ENCODE results near the gene GSC2.

DNA sequence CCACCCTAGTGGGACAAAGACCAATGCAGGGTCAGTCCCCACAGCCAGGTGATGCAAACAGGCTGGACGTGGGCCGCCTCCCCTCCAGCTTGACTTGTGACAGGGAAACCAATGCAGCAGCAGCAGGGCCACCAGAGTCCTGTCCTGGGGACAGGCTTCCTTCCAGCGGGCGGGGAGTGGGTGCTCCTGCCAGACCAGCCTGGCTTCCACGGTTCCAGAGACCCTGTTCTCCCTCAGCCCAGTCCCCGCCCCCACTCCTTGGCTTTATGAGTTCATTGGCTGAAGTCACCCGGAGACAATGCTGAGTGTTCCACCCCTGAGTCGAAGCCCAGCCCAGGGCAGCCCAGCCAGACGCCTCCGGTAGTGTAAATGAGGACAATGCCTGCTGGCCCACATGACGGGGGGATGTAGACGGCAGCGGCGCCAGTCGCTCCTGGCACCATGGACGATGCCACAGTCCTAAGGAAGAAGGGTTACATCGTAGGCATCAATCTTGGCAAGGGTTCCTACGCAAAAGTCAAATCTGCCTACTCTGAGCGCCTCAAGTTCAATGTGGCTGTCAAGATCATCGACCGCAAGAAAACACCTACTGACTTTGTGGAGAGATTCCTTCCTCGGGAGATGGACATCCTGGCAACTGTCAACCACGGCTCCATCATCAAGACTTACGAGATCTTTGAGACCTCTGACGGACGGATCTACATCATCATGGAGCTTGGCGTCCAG is 19.0 kb downstream of the GSC2 start, which contains the start of gene TSSK2:
- TF ChIP-seq, protein P1, sequence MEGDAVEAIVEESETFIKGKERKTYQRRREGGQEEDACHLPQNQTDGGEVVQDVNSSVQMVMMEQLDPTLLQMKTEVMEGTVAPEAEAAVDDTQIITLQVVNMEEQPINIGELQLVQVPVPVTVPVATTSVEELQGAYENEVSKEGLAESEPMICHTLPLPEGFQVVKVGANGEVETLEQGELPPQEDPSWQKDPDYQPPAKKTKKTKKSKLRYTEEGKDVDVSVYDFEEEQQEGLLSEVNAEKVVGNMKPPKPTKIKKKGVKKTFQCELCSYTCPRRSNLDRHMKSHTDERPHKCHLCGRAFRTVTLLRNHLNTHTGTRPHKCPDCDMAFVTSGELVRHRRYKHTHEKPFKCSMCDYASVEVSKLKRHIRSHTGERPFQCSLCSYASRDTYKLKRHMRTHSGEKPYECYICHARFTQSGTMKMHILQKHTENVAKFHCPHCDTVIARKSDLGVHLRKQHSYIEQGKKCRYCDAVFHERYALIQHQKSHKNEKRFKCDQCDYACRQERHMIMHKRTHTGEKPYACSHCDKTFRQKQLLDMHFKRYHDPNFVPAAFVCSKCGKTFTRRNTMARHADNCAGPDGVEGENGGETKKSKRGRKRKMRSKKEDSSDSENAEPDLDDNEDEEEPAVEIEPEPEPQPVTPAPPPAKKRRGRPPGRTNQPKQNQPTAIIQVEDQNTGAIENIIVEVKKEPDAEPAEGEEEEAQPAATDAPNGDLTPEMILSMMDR (conservative IDR thresholded peaks at IDR 0.05; ENCODE audit: low read depth, low read length) = no peak
- no peak for TF ChIP-seq FOS (IDR thresholded peaks at IDR 0.05; ENCODE audit: low read depth, low read length)
- no peak for TF ChIP-seq POLR2A (IDR thresholded peaks at IDR 0.05; ENCODE audit: low read depth, low read length)
- TF ChIP-seq RFX5 (IDR thresholded peaks at IDR 0.05; ENCODE audit: low read depth, low read length) = no peak
- TF ChIP-seq CEBPB (IDR thresholded peaks at IDR 0.05; ENCODE audit: low read depth, low read length) = no peak
- TF ChIP-seq, protein P2, sequence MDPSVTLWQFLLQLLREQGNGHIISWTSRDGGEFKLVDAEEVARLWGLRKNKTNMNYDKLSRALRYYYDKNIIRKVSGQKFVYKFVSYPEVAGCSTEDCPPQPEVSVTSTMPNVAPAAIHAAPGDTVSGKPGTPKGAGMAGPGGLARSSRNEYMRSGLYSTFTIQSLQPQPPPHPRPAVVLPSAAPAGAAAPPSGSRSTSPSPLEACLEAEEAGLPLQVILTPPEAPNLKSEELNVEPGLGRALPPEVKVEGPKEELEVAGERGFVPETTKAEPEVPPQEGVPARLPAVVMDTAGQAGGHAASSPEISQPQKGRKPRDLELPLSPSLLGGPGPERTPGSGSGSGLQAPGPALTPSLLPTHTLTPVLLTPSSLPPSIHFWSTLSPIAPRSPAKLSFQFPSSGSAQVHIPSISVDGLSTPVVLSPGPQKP (IDR thresholded peaks at IDR 0.05; ENCODE audit: borderline replicate concordance, low read depth, low read length) = no peak
- TF ChIP-seq SMC3 (IDR thresholded peaks at IDR 0.05; ENCODE audit: low read depth, low read length) = no peak
- no peak for TF ChIP-seq RAD21 (IDR thresholded peaks at IDR 0.05; ENCODE audit: low read length)
- no peak for TF ChIP-seq MXI1 (IDR thresholded peaks at IDR 0.05; ENCODE audit: borderline replicate concordance, low read depth, low read length)
- TF ChIP-seq CHD1 (IDR thresholded peaks at IDR 0.05; ENCODE audit: low read depth, low read length) = no peak
- TF ChIP-seq RCOR1 (IDR thresholded peaks at IDR 0.05; ENCODE audit: insufficient replicate concordance, low read length) = no peak
- TF ChIP-seq, protein P3, sequence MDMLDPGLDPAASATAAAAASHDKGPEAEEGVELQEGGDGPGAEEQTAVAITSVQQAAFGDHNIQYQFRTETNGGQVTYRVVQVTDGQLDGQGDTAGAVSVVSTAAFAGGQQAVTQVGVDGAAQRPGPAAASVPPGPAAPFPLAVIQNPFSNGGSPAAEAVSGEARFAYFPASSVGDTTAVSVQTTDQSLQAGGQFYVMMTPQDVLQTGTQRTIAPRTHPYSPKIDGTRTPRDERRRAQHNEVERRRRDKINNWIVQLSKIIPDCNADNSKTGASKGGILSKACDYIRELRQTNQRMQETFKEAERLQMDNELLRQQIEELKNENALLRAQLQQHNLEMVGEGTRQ (IDR thresholded peaks at IDR 0.05; ENCODE audit: low read depth, low read length) = no peak

Measured in IMR-90 (cell line).